ENCODE measurements around the gene SPTB.

GRCh38 chr14:64728106-64728505 is 151.6 kb downstream of the SPTB start:
- TF ChIP-seq CTCF (IDR thresholded peaks at IDR 0.05; ENCODE audit: low read depth, low read length) (no peak), EZH2phosphoT487 (IDR thresholded peaks at IDR 0.05; ENCODE audit: low read depth) (no peak)
